Measurements from ENCODE around the gene HEXA. TPM values are rescaled to one million over a fixed set of nuclear protein-coding genes. Genes with fewer than 3 reads are reported as not detected.

Gene HEXA
- total and polyA plus RNA-seq, 9 of the 15 experiments (the other 6 are each of a cell fraction or from before 2014, with no cell fraction given) = 22.2 to 136 (median 68.9) TPM

- TF ChIP-seq CHD7 (IDR thresholded peaks at IDR 0.05; ENCODE audit: low read depth, low read length) (no peak), SMARCC2 (IDR thresholded peaks at IDR 0.05; ENCODE audit: low read depth) (no peak), SETDB1 (IDR thresholded peaks at IDR 0.05; ENCODE audit: low read length) (no peak), SP1 (CRISPR knock-in tag; IDR thresholded peaks at IDR 0.05) (peak; percentile 40; the same call in 1 of the 2 replicates), KLF6 (CRISPR knock-in tag; IDR thresholded peaks at IDR 0.05; ENCODE audit: borderline replicate concordance) (no peak), PCBP2 (IDR thresholded peaks at IDR 0.05; ENCODE audit: low read depth, low read length, poor library complexity, severe bottlenecking) (no peak), TGIF2 (CRISPR knock-in tag; IDR thresholded peaks at IDR 0.05) (no peak), ZNF717 (CRISPR knock-in tag; IDR thresholded peaks at IDR 0.05) (no peak), THRA (IDR thresholded peaks at IDR 0.05) (no peak), ID3 (CRISPR knock-in tag; IDR thresholded peaks at IDR 0.05) (no peak), ID3 (tag; IDR thresholded peaks at IDR 0.05) (no peak)
Observed at GRCh38 chr15:72319985-72320671, 55.7 kb downstream of the HEXA start, which contains the start of gene CELF6 (continued).
